Fibroblast of the aortic adventitia (primary cell): Measurements from ENCODE around the gene HPF1. TPM values are rescaled to one million over a fixed set of nuclear protein-coding genes. Genes with fewer than 3 reads are reported as not detected.
"Not testable (repeated sequence)": the region's sequence is repeated elsewhere in the genome, so short reads cannot be mapped to it uniquely, and the experiment has no call there.

Experiments
- DNase-seq: peaks from one replicate; pipeline ENCODE4 v3.0.0-alpha.2; 2010; ENCODE audit warnings: low read depth
- H3K4me3 ChIP-seq: 2 replicates; pipeline ENCODE4 v1.5.1; 2011; ENCODE audit warnings: low read depth, mild to moderate bottlenecking, control low read depth, low read length, moderate library complexity
- total RNA-seq: library from RNA; depleted of rRNA; stranded (reverse); fragments of >200 nt; gene quantifications from 2 replicates; pipeline ENCODE4 v1.2.3, GENCODE V29; 2012; ENCODE audit warnings: low replicate concordance
- TF ChIP-seq, protein P1 (sequence below): IDR thresholded peaks from 2 replicates; pipeline ENCODE4 v1.5.1; 2011; ENCODE audit warnings: mild to moderate bottlenecking, low read length, control low read depth, inconsistent platforms; ENCODE audit not compliant: insufficient read depth

Gene HPF1
- total RNA-seq, 1 donor: 53.8 TPM

DNA sequence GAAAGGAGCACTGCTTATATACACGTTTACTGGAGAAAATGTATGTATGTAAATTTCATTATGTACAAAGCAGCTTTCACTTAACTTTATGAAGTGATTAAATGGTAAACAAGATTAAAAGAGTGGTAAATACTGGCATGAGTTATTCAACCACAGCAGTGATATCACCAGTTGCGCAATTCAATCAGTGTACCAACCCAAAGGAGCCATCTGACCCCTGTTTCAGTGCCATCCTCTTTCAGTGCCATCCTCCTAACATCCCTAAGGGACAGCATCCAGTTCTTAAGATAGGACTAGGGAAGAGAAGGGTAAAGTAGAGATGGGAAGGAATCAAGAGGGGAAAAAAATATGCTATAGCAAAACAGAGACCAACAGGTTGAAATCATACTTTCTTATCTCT is 16.2 kb downstream of the HPF1 start:
- TF ChIP-seq, protein P1, sequence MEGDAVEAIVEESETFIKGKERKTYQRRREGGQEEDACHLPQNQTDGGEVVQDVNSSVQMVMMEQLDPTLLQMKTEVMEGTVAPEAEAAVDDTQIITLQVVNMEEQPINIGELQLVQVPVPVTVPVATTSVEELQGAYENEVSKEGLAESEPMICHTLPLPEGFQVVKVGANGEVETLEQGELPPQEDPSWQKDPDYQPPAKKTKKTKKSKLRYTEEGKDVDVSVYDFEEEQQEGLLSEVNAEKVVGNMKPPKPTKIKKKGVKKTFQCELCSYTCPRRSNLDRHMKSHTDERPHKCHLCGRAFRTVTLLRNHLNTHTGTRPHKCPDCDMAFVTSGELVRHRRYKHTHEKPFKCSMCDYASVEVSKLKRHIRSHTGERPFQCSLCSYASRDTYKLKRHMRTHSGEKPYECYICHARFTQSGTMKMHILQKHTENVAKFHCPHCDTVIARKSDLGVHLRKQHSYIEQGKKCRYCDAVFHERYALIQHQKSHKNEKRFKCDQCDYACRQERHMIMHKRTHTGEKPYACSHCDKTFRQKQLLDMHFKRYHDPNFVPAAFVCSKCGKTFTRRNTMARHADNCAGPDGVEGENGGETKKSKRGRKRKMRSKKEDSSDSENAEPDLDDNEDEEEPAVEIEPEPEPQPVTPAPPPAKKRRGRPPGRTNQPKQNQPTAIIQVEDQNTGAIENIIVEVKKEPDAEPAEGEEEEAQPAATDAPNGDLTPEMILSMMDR: no peak
- no peak for DNase-seq
- no peak overlapping the region for H3K4me3 ChIP-seq

DNA sequence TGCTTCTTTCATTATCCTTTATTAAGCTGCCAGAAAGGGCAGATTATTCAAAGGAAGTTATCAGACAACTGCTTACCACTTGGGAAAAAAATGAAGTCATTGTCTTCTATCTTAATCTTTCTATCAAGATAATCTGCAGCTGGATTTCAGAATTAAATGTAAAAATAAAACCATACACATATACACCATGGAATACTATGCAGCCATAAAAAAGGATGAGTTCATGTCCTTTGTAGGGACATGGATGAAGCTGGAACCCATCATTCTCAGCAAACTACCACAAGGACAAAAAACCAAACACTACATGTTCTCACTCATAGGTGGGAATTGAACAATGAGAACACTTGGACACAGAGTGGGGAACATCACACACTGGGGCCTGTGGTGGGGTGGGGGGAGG is 19.1 kb downstream of the HPF1 start:
- not testable (repeated sequence) for H3K4me3 ChIP-seq, DNase-seq

DNA sequence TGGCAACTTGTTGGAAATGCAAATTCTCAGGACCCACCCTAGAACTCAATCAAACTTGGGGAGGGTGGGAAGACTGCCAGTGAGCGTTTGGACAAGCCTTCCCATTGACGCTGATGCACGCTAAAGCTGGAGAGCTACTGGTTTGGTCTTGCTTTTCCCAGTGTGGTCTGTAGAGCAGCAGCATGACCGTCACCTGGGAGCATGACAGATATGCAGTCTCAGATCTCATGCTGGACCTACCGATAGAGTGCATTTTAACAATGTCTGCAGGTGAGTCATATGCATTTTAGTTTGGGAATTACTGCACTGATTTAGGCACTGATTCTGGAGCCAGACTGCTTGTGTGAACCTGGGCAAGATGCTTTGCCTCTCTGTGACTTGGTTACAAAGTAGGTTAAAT is 27.2 kb downstream of the HPF1 start:
- H3K4me3 ChIP-seq: no peak overlapping the region
- no peak for DNase-seq
- TF ChIP-seq, protein P1: no peak

DNA sequence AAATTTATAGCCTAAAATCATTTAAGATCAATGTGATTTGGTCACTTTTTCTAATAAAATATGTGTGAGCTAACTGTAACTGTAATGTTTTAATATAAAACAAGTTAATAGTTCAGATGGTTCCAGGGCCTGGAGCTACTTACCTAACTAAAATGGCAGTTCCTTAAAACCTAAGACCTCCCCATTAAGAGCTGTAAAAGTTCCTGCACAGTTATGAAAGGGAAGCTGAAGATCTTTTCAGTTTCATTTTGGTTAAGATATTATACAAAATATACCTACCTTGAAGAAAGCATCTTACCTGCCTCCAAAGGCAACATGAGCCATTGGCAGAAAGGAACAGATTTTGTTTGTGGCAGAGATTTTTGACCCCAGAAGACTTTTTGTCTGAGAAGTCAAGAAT is 30.1 kb downstream of the HPF1 start:
- TF ChIP-seq, protein P1: no peak
- no peak for DNase-seq
- no peak overlapping the region for H3K4me3 ChIP-seq

DNA sequence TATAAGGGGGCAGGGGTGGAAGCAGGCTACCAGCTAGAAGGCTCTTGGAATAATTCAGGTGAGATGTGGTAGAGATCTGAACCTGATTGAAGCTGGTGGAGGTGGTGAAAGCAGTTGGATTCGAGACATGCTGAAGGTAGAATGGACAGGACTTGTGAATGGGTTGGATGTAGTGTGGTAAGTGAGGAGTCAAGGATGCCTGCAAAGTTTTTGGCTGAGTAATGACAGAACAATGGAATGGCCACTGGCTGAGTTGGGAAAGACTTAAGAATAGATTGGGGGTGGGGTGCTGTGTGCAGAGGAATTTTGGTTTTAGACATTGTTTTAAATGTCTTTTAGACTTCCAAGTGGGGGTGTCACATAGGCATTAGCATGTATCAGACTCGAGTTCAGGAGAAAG is 33.5 kb downstream of the HPF1 start:
- peak; percentile 79 for DNase-seq
- TF ChIP-seq, protein P1: no peak
- no peak overlapping the region for H3K4me3 ChIP-seq

DNA sequence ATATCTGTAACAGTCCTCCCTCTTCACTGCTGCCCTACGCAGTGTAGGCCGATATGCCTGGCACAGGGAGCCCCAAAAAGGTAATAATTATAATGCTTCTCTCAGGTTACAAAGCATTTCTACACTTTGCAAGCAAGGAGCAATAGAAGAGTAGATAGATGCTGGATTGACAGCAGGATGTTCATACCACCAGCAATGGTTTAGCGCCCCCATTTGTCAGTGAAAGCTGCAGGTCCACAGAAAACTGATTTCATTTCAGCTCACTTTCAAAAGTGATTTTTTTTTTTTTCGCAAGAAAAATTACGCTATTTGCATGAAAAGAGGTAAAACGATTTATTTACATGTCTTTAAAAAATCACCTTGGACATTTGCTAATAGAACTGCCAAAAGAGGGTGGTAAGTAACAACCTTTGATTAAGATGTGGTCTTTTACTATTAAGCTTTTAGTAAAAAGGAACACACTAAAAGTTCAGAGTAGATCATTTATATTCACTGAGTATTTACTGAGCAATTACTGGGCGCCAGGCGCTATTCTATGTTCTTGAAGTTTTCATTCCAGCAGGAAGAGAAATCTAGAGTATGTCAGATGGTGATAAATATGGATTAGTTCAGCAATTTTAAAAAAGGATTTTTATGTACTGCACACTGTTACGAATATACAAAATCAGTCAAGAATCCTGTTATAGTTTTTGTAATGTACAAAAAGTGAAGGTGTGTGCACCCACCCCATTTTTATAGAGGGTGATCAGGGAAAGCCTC is 34.4 kb downstream of the HPF1 start:
- no peak for DNase-seq
- TF ChIP-seq, protein P1: no peak
- H3K4me3 ChIP-seq: no peak overlapping the region

DNA sequence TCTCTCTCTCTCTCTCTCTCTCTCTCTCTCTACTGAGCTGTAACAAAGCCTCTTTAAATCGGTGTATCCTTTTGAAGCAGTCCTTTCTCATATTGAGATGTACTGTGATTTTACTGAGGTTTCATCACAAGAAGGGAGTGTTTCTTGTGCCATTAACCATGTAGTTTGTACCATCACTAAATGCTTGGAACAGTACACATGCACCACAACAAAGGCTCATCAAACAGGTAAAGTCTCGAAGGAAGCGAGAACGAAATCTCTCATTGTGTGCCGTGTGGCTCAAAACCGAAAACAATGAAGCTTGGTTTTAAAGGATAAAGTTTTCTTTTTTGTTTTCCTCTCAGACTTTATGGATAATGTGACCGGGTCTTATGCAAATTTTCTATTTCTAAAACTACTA is 37.2 kb downstream of the HPF1 start:
- TF ChIP-seq, protein P1: no peak

More for the DNA sequence above, 37.2 kb downstream of the HPF1 start:
- no peak for DNase-seq
- no peak overlapping the region for H3K4me3 ChIP-seq
